Breast epithelium (tissue), 3 donors: ENCODE results near the gene ZKSCAN5.

Experiments
- POLR2AphosphoS5 ChIP-seq, 3 donors: sonication (generic); formaldehyde crosslinking; IDR thresholded peaks; one replicate each; pipeline ENCODE4 v1.6.1; 2017; ENCODE audit warnings: antibody characterized with exemption in 3 of 3
- TF ChIP-seq, protein P1 (sequence below), 3 donors: fragments of 450-650 bp; IDR thresholded peaks; one replicate each; pipeline ENCODE4 v1.5.1; 2016 to 2017; ENCODE audit warnings: antibody characterized with exemption in 3 of 3, mild to moderate bottlenecking in 3 of 3, moderate library complexity in 3 of 3

- TF ChIP-seq, protein P1, sequence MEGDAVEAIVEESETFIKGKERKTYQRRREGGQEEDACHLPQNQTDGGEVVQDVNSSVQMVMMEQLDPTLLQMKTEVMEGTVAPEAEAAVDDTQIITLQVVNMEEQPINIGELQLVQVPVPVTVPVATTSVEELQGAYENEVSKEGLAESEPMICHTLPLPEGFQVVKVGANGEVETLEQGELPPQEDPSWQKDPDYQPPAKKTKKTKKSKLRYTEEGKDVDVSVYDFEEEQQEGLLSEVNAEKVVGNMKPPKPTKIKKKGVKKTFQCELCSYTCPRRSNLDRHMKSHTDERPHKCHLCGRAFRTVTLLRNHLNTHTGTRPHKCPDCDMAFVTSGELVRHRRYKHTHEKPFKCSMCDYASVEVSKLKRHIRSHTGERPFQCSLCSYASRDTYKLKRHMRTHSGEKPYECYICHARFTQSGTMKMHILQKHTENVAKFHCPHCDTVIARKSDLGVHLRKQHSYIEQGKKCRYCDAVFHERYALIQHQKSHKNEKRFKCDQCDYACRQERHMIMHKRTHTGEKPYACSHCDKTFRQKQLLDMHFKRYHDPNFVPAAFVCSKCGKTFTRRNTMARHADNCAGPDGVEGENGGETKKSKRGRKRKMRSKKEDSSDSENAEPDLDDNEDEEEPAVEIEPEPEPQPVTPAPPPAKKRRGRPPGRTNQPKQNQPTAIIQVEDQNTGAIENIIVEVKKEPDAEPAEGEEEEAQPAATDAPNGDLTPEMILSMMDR (IDR thresholded peaks at IDR 0.05): no peak
- TF ChIP-seq POLR2AphosphoS5 (IDR thresholded peaks at IDR 0.05): no peak
Observed at GRCh38 chr7:99561737-99562051, 57.2 kb downstream of the ZKSCAN5 start.
